ENCODE results near the gene PTPN11.

Gene PTPN11

DNA sequence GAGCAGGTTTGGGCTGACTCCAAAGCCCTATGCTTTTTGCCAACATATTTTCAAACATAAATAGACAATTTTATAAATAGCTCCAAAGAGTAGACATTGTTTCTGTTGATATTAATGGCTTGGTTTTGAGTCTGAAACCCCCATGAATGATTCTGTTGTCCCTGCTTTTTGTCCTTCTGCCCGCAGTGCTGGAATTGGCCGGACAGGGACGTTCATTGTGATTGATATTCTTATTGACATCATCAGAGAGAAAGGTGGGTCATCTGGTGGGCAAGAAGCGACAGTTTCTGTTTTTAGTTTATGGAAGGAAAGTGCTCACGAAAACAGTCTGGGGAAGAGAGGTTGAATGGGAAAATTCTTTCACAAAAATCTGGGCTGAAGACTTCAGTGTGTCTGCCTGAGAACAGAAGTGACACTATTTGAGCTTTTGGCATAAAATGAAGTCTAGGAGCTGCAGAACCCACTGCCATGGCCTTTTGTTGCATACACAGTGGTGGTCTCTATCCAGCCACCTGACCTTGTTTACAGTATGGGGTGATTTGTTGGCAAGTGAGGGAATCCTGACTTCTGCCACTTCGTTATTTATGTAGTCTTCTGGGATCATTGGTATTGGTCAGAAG, 69.6 kb downstream of the PTPN11 start:
- Histone ChIP-seq H3K4me3 (ENCODE audit: low read depth in 1 of 2, low read length in 2 of 2) (no peak overlapping the region), H3K27ac (ENCODE audit: low read depth, low read length) (no peak overlapping the region), H3K4me1 (ENCODE audit: insufficient read depth, low read length) (no peaks in the 10 kb centered on the region), H3K36me3 (ENCODE audit: insufficient read depth, low read length) (peaks cover 39% of the 10 kb centered on the region), H3K9ac (ENCODE audit: low read length) (no peak overlapping the region), H3K27me3 (ENCODE audit: control insufficient read depth in 1 of 2, insufficient read depth in 2 of 2, low read length in 2 of 2) (no peaks in the 10 kb centered on the region), H3K9me3 (ENCODE audit: low read length) (no peaks in the 10 kb centered on the region)

GRCh38 chr12:112489456-112489855, 70.7 kb downstream of the PTPN11 start:
- Histone ChIP-seq H3K9ac (ENCODE audit: low read length) (no peak overlapping the region), H3K36me3 (ENCODE audit: insufficient read depth, low read length) (peaks cover 39% of the 10 kb centered on the region), H3K4me3 (ENCODE audit: low read depth in 1 of 2, low read length in 2 of 2) (no peak overlapping the region), H3K9me3 (ENCODE audit: low read length) (no peaks in the 10 kb centered on the region), H3K27me3 (ENCODE audit: control insufficient read depth in 1 of 2, insufficient read depth in 2 of 2, low read length in 2 of 2) (no peaks in the 10 kb centered on the region), H3K27ac (ENCODE audit: low read depth, low read length) (no peak overlapping the region), H3K4me1 (ENCODE audit: insufficient read depth, low read length) (no peaks in the 10 kb centered on the region)

DNA sequence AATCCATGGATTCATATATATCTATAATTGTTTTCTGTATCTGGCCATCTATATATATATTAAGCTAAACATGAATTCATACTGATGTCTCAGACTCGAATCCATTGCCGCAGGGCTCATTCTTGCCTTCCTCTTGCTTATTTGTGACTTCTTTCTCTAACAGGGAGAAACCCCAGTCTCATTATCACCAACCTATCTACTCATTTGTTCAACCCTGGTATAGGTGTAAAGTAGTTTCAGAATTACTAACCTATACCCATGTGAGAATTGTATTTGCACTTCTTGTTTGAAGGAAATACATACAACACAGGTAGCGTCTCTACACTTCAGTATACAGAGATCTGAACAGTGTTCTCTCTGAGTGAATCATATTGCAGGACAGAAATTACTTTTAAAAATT, 77.7 kb downstream of the PTPN11 start:
- peaks cover 13% of the 10 kb centered on the region for H3K36me3 ChIP-seq (ENCODE audit: insufficient read depth, low read length)
- H3K4me3 ChIP-seq (ENCODE audit: low read depth in 1 of 2, low read length in 2 of 2): no peak overlapping the region

DNA sequence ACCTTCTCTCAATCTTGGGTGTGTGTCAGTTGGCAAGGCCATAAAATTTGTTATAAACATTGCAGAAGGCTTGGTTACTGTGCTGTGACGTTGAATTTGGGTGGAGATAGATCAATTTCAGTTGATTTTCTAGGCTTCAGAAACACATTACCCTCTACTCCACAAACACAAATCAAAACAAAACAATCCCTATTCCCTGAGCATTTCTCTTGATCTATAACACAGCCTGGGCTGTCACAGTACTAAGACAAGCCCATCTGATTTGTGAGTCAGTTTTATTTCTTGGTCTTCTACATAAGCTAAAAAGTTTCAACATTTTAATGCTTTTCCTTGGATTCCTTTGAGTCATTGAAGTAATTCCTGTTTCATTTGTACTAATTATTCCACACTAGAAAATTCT, 79.8 kb downstream of the PTPN11 start:
- H3K36me3 ChIP-seq (ENCODE audit: insufficient read depth, low read length): peaks cover 16% of the 10 kb centered on the region
- H3K9ac ChIP-seq (ENCODE audit: low read length): no peak overlapping the region
- no peak overlapping the region for H3K4me3 ChIP-seq (ENCODE audit: low read depth in 1 of 2, low read length in 2 of 2)
- H3K9me3 ChIP-seq (ENCODE audit: low read length): no peaks in the 10 kb centered on the region
- no peak overlapping the region for H3K27ac ChIP-seq (ENCODE audit: low read depth, low read length)
- no peaks in the 10 kb centered on the region for H3K4me1 ChIP-seq (ENCODE audit: insufficient read depth, low read length)
- H3K27me3 ChIP-seq (ENCODE audit: control insufficient read depth in 1 of 2, insufficient read depth in 2 of 2, low read length in 2 of 2): no peaks in the 10 kb centered on the region

More for the DNA sequence above, 77.7 kb downstream of the PTPN11 start:
- Histone ChIP-seq H3K27me3 (ENCODE audit: control insufficient read depth in 1 of 2, insufficient read depth in 2 of 2, low read length in 2 of 2) (no peaks in the 10 kb centered on the region), H3K4me1 (ENCODE audit: insufficient read depth, low read length) (no peaks in the 10 kb centered on the region), H3K9ac (ENCODE audit: low read length) (no peak overlapping the region), H3K9me3 (ENCODE audit: low read length) (no peaks in the 10 kb centered on the region), H3K27ac (ENCODE audit: low read depth, low read length) (no peak overlapping the region)

DNA sequence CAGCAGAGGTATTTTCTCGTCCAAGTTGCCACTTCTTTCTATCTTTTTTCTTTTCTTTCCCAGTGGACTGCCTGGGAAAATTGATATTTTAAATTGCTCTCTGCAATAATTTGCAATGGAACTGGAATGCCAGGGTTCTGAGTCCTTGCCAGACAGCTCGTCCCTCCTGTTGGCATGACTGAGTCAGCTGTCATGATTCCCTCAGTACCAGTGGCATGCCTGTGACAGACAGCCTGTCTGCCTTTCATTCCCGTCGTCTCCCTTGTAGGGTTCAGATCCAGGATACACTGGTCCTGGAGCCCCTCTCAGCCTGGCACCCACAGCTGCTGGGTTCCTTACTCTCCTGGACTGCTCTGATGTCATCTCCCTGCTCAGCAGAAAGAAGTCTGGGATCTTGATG, 84.8 kb downstream of the PTPN11 start:
- Histone ChIP-seq H3K4me1 (ENCODE audit: insufficient read depth, low read length) (no peaks in the 10 kb centered on the region), H3K27ac (ENCODE audit: low read depth, low read length) (no peak overlapping the region), H3K36me3 (ENCODE audit: insufficient read depth, low read length) (peaks cover 38% of the 10 kb centered on the region), H3K27me3 (ENCODE audit: control insufficient read depth in 1 of 2, insufficient read depth in 2 of 2, low read length in 2 of 2) (no peaks in the 10 kb centered on the region), H3K4me3 (ENCODE audit: low read depth in 1 of 2, low read length in 2 of 2) (no peak overlapping the region), H3K9ac (ENCODE audit: low read length) (no peak overlapping the region), H3K9me3 (ENCODE audit: low read length) (no peaks in the 10 kb centered on the region)

- Histone ChIP-seq H3K27me3 (ENCODE audit: control insufficient read depth in 1 of 2, insufficient read depth in 2 of 2, low read length in 2 of 2) (no peaks in the 10 kb centered on the region), H3K36me3 (ENCODE audit: insufficient read depth, low read length) (peaks cover 38% of the 10 kb centered on the region), H3K4me3 (ENCODE audit: low read depth in 1 of 2, low read length in 2 of 2) (no peak overlapping the region), H3K9ac (ENCODE audit: low read length) (no peak overlapping the region), H3K4me1 (ENCODE audit: insufficient read depth, low read length) (no peaks in the 10 kb centered on the region), H3K27ac (ENCODE audit: low read depth, low read length) (no peak overlapping the region), H3K9me3 (ENCODE audit: low read length) (no peaks in the 10 kb centered on the region)
Measured at GRCh38 chr12:112506513-112507166, 87.9 kb downstream of the PTPN11 start.

GRCh38 chr12:112513471-112513870, 94.7 kb downstream of the PTPN11 start:
- no peaks in the 10 kb centered on the region for H3K9me3 ChIP-seq (ENCODE audit: low read length)
- H3K36me3 ChIP-seq (ENCODE audit: insufficient read depth, low read length): no peaks in the 10 kb centered on the region
- H3K9ac ChIP-seq (ENCODE audit: low read length): no peak overlapping the region
- H3K4me3 ChIP-seq (ENCODE audit: low read depth in 1 of 2, low read length in 2 of 2): no peak overlapping the region
- no peaks in the 10 kb centered on the region for H3K27me3 ChIP-seq (ENCODE audit: control insufficient read depth in 1 of 2, insufficient read depth in 2 of 2, low read length in 2 of 2)
- H3K4me1 ChIP-seq (ENCODE audit: insufficient read depth, low read length): no peaks in the 10 kb centered on the region
- H3K27ac ChIP-seq (ENCODE audit: low read depth, low read length): no peak overlapping the region

- no peaks in the 10 kb centered on the region for H3K27me3 ChIP-seq (ENCODE audit: control insufficient read depth in 1 of 2, insufficient read depth in 2 of 2, low read length in 2 of 2)
- no peaks in the 10 kb centered on the region for H3K4me1 ChIP-seq (ENCODE audit: insufficient read depth, low read length)
- H3K9ac ChIP-seq (ENCODE audit: low read length): no peak overlapping the region
- H3K9me3 ChIP-seq (ENCODE audit: low read length): no peaks in the 10 kb centered on the region
- no peak overlapping the region for H3K27ac ChIP-seq (ENCODE audit: low read depth, low read length)
- H3K4me3 ChIP-seq (ENCODE audit: low read depth in 1 of 2, low read length in 2 of 2): no peak overlapping the region
- no peaks in the 10 kb centered on the region for H3K36me3 ChIP-seq (ENCODE audit: insufficient read depth, low read length)
Measured at GRCh38 chr12:112514456-112514855, 95.7 kb downstream of the PTPN11 start.

DNA sequence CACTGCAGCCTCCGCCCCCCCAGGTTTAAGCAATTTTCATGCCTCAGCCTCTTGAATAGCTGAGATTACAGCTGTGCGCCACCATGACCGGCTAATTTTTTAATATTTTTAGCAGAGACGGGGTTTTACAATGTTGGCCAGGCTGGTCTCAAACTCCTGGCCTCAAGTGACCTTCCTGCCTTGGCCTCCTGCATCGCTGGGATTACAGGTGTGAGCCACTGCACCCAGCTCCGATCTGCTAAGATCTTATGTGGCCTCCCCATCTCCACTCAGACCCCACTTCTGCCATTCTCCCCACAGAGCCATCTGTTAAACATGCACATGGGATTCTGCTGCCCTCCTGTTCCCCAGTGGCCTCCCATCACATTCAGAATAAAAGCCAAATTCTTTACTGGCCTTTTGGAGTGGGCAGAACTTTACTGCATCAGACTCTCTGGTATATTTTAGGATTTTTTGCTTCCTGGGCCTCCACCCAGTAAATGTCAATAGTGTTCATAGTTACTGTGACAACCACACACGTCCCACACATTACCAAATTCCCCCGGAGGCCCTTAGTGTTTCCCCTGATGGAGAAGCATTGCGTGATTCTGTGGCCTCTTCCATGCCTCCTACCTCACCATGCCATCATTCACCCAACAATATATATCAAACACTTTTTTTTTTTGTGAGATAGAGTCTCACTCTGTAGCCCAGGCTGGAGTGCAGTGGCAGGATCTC, 96.3 kb downstream of the PTPN11 start:
- no peaks in the 10 kb centered on the region for H3K4me1 ChIP-seq (ENCODE audit: insufficient read depth, low read length)
- H3K27ac ChIP-seq (ENCODE audit: low read depth, low read length): no peak overlapping the region
- H3K9ac ChIP-seq (ENCODE audit: low read length): no peak overlapping the region
- H3K36me3 ChIP-seq (ENCODE audit: insufficient read depth, low read length): no peaks in the 10 kb centered on the region
- no peaks in the 10 kb centered on the region for H3K27me3 ChIP-seq (ENCODE audit: control insufficient read depth in 1 of 2, insufficient read depth in 2 of 2, low read length in 2 of 2)
- H3K9me3 ChIP-seq (ENCODE audit: low read length): no peaks in the 10 kb centered on the region
- H3K4me3 ChIP-seq (ENCODE audit: low read depth in 1 of 2, low read length in 2 of 2): no peak overlapping the region

GRCh38 chr12:112515868-112516267, 97.1 kb downstream of the PTPN11 start:
- H3K9me3 ChIP-seq (ENCODE audit: low read length): no peaks in the 10 kb centered on the region
- H3K36me3 ChIP-seq (ENCODE audit: insufficient read depth, low read length): no peaks in the 10 kb centered on the region
- no peak overlapping the region for H3K9ac ChIP-seq (ENCODE audit: low read length)
- H3K27ac ChIP-seq (ENCODE audit: low read depth, low read length): no peak overlapping the region
- H3K4me3 ChIP-seq (ENCODE audit: low read depth in 1 of 2, low read length in 2 of 2): no peak overlapping the region
- H3K4me1 ChIP-seq (ENCODE audit: insufficient read depth, low read length): no peaks in the 10 kb centered on the region
- no peaks in the 10 kb centered on the region for H3K27me3 ChIP-seq (ENCODE audit: control insufficient read depth in 1 of 2, insufficient read depth in 2 of 2, low read length in 2 of 2)

DNA sequence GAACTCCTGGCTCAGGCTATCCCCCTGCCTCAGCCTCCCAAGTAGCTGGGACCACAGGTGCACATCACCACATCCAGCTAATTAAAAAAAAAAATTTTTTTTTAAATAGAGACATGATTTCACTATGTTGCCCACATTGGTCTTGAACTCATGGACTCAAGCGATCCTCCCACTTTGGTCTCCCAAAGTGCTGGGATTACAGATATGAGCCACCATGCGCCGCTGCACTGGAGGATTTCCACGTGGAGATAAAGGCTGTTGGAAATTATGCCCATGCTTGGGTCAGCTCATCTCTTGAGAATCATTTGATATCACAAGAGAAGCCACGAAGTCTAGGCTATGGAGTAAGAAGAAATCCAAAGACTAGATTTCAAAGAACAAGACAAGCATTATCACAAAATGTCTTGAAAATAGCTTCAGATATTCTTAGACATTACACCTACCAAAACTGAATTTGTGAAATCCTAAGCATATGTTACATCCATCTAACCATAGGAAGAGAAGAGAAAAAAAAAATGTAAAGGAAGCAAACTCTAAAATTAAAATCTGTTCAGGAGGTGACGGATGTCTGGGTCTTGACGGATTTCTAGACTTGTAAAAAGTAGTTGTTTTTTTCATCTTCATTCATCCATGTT, 99.1 kb downstream of the PTPN11 start:
- Histone ChIP-seq H3K9ac (ENCODE audit: low read length) (no peak overlapping the region), H3K9me3 (ENCODE audit: low read length) (no peaks in the 10 kb centered on the region), H3K4me3 (ENCODE audit: low read depth in 1 of 2, low read length in 2 of 2) (no peak overlapping the region), H3K36me3 (ENCODE audit: insufficient read depth, low read length) (no peaks in the 10 kb centered on the region), H3K4me1 (ENCODE audit: insufficient read depth, low read length) (no peaks in the 10 kb centered on the region), H3K27ac (ENCODE audit: low read depth, low read length) (no peak overlapping the region), H3K27me3 (ENCODE audit: control insufficient read depth in 1 of 2, insufficient read depth in 2 of 2, low read length in 2 of 2) (no peaks in the 10 kb centered on the region)

Data from muscle layer of colon (tissue), 2 donors.